Right cardiac atrium (tissue), 5 donors: ENCODE results near the gene ZNF789. TPM values are rescaled to one million over a fixed set of nuclear protein-coding genes. Genes with fewer than 3 reads are reported as not detected.
"Not testable (repeated sequence)": the region's sequence is repeated elsewhere in the genome, so short reads cannot be mapped to it uniquely, and the experiment has no call there.

Source experiments
- ATAC-seq, 2 donors: fragments of 200-7000 bp; cut with Tn5 transposase; one replicate each; pipeline versions ENCODE4 v1.8.0 to v1.9.1; 2020; ENCODE audit warnings: moderate library complexity in 2 of 2, mild to moderate bottlenecking in 1 of 2
- DNase-seq, 3 donors: peaks; one replicate each; pipeline ENCODE4 v3.0.0-alpha.2; 2020
- H3K27ac ChIP-seq: one replicate; pipeline ENCODE4 v1.5.1; 2013; ENCODE audit warnings: mild to moderate bottlenecking, low read length, control low read depth, moderate library complexity
- H3K27me3 ChIP-seq: one replicate; pipeline ENCODE4 v1.6.1; 2013; ENCODE audit not compliant: control insufficient read depth, insufficient read depth
- H3K4me1 ChIP-seq: one replicate; pipeline ENCODE4 v1.6.1; 2013; ENCODE audit warnings: low read length; ENCODE audit not compliant: control insufficient read depth, insufficient read depth
- H3K4me3 ChIP-seq: one replicate; pipeline ENCODE4 v1.5.1; 2013; ENCODE audit warnings: low read length, control low read depth
- H3K9me3 ChIP-seq: one replicate; pipeline ENCODE4 v1.6.1; 2013; ENCODE audit warnings: low read length; ENCODE audit not compliant: control insufficient read depth
- WGBS: extraction: QIAGEN DNeasy Blood & Tissue Kit; methylation state at CpG from one replicate; pipeline ENCODE4 v1.1.7; 2013; 5-methylcytosine and 5-hydroxymethylcytosine counted together
- intact Hi-C, 4 donors: fragments of 100-400 bp; cut with DNase I; formaldehyde crosslinking; loops; one replicate each; pipeline versions ENCODE4 v1.11.0 to v1.14.0; 2022 to 2023
- long read RNA-seq, 4 donors: library from polyadenylated mRNA; unstranded; transcript quantifications; one replicate each; pipeline ENCODE4 v2.0.0, GENCODE V29; 2020 to 2021
- polyA plus RNA-seq: library from polyadenylated mRNA; stranded (reverse); fragments of 200-250 nt; gene quantifications from one replicate; pipeline ENCODE4 v1.2.3, GENCODE V29; 2013
- total RNA-seq, 4 donors: library from RNA; stranded (reverse); fragmentation: NEBNext Ultra II Directional; extraction: Animal tissue kit (Norgen Biotek cat#: 25700); gene quantifications; one replicate each; pipeline ENCODE4 v1.2.1, GENCODE V29; 2021
- donor health status: healthy with polysubstance abuse.
- donor health status: DM: no; HTN: yes; CAD: no.
- donor health status: DM: no; HTN: no; CAD: no.
- donor health status: DM: no; HTN: yes; CAD: no; lungs with severe emphysema.
- donor health status: DM: yes; HTN: yes; CAD: no.

The ZNF789 gene
- total RNA-seq: 1 to 10 TPM; 3.5 to 6.4 (median 3.8) TPM
- polyA plus RNA-seq: 2.9 TPM
- long read RNA-seq, donor 1, partial matches to known transcripts: 0 of 7 reads
- long read RNA-seq, donor 1, other reads (novel, unspliced or antisense): 7 of 7 reads
- long read RNA-seq, donor 2, partial matches to known transcripts: 0 of 1 reads
- long read RNA-seq, donor 2, other reads (novel, unspliced or antisense): 0 of 1 reads
- long read RNA-seq, donor 3, partial matches to known transcripts: 0 of 24 reads
- long read RNA-seq, donor 3, other reads (novel, unspliced or antisense): 18 of 24 reads
- long read RNA-seq, donor 4, partial matches to known transcripts: 0 of 4 reads
- long read RNA-seq, donor 4, other reads (novel, unspliced or antisense): 4 of 4 reads

DNA sequence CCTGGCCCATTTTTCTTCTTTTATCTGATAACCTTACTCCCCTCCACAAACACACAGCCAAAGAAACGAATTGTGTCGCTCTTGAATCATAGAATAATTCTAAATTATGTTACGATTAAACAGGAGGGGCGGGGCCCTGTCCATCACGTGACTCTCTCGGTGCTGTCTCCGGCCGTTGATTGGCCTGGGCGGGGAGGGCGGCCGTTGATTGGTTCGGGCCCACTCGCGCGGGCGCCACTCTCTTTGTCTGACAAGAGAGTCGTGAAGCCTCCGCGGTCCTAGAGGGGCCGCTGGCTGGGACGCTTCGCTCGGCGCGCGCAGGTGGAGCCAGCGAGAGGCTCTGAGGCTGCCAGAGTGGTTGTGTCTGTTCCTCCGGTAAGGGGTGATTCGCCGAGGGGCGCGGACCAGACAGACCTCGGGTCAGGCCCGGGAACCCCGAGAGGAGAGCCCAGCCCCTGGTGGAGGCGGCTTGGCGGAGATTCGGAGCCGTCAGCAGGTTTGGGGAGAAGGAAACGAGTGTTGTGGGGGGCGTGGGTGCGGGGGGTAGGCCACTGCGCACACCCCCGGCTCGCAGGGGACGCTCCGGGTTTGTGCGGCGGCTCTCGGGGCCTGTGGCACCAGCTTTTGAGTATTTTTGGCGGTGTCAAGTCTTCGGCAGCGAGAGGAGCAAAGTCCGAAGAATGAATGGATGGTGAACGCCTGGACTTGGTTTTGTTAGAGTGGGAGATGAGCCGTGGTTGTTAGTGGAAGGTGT is at the start of gene ZNF789:
Gene ZNF789, plus strand, starts transcription at position 330 of the 754 bp plus-strand sequence. CDS start 3,567 bp downstream, outside the sequence.
- Histone ChIP-seq H3K9me3 (no peaks in the 10 kb centered on the region), H3K27ac (peak within 1 kb of the TSS; percentile 89), H3K4me1 (peaks cover 3% of the 10 kb centered on the region), H3K27me3 (no peaks in the 10 kb centered on the region), H3K4me3 (peak within 1 kb of the TSS; percentile 79)
- WGBS: under 1% methylated on average over 56 of the region's 56 CpGs
- peak; percentile 98 to 99 for ATAC-seq
- intact Hi-C loops: no loop called here
- DNase-seq: peak; percentile 98 to 100 (median 99)

- 93% methylated on average over 24 of the region's 24 CpGs for WGBS
Measured at GRCh38 chr7:99424932-99425730, 47.6 kb upstream of the ZNF789 start.

GRCh38 chr7:99428972-99429566 is 43.6 kb upstream of the ZNF789 start:
- Histone ChIP-seq H3K4me1 (no peaks in the 10 kb centered on the region), H3K4me3 (no peak overlapping the region), H3K27ac (no peak overlapping the region), H3K9me3 (no peaks in the 10 kb centered on the region), H3K27me3 (no peaks in the 10 kb centered on the region)
- DNase-seq (peak in 1 of 3 donors; percentile 27), ATAC-seq (no peak)
- 80% methylated on average over 10 of the region's 10 CpGs for WGBS
- intact Hi-C loops: no loop called here

More at GRCh38 chr7:99424932-99425730, 47.6 kb upstream of the ZNF789 start:
- no peaks in the 10 kb centered on the region for H3K9me3 ChIP-seq
- H3K4me1 ChIP-seq: no peaks in the 10 kb centered on the region
- no peak overlapping the region for H3K27ac ChIP-seq
- ATAC-seq (no peak), DNase-seq (peak in 1 of 3 donors; percentile 30)
- intact Hi-C loops: no loop called here
- H3K4me3 ChIP-seq: no peak overlapping the region
- H3K27me3 ChIP-seq: no peaks in the 10 kb centered on the region

DNA sequence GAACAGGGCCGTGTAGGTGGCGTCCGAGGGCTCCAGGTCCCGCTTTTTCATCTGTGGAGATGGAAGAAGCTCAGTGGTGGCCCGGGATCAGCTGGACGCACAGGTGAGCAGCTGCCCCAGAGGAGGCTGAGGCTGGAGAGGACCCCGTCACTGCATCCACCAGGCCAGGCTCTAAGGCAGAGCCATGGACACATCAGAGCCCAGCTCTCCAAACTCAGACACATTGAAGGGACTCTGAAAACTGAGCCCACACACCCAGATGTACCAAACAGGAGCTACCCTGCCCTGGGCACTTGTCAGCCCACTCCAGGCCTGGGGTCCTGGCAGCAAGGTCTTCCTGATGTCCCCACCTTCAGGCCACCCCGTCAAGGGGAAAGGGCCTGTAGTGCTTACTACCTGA is 42.9 kb upstream of the ZNF789 start:
- no peaks in the 10 kb centered on the region for H3K9me3 ChIP-seq
- ATAC-seq (peak in 1 of 2 donors; percentile 22), DNase-seq (peak in 1 of 3 donors; percentile 16)
- H3K4me3 ChIP-seq: no peak overlapping the region
- WGBS: 89% methylated on average over 8 of the region's 8 CpGs
- H3K27me3 ChIP-seq: no peaks in the 10 kb centered on the region
- intact Hi-C loops: no loop called here
- H3K27ac ChIP-seq: no peak overlapping the region
- H3K4me1 ChIP-seq: no peaks in the 10 kb centered on the region

DNA sequence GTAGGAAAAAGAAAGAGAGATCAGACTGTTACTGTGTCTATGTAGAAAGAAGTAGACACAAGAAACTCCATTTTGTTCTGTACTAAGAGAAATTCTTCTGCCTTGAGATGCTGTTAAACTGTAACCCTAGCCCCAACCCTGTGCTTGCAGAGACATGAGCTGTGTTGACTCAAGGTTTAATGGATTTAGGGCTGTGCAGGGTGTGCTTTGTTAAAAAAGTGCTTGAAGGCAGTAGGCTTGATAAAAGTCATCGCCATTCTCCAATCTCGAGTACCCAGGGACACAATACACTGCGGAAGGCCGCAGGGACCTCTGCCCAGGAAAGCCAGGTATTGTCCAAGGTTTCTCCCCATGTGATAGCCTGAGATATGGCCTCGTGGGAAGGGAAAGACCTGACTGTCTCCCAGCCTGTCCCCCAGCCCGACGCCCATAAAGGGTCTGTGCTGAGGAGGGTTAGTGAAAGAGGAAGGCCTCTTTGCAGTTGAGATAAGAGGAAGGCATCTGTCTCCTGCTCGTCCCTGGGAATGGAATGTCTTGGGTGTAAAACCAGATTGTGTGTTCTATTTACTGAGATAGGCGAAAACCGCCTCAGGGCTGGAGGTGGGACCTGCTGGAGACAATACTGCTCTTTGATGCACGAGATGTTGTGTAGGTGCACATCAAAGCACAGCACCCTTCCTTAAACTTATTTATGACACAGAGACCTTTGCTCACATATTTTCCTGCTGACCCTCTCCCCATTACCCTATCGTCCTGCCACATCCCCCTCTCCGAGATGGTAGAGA is 40.7 kb upstream of the ZNF789 start:
- H3K9me3 ChIP-seq, intact Hi-C loops, H3K27ac ChIP-seq, H3K4me1 ChIP-seq, ATAC-seq, H3K4me3 ChIP-seq, H3K27me3 ChIP-seq: not testable (repeated sequence)
- peak in 1 of 3 donors; percentile 7 for DNase-seq
- WGBS: 67% methylated on average over 13 of the region's 13 CpGs

DNA sequence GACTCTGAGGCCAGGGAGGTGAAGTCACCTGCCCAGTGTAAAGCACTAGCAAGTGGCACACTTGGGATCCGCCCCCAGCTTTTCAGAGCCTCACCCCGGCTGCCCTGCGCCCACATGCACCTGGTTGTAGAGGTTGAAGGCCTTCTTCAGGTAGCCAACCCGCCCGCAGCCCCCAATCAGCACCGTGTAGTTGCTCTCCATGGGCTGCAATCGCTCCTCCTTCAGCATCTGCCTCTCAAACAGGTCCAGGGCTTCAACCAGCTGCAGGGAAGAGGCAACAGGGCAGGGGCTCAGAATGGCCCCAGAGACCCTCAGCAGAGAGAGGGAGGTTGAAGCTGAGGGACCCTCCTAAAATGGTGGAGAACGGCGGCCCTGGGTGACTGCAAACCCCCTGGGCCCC is 39.5 kb upstream of the ZNF789 start:
- Histone ChIP-seq H3K4me3 (no peak overlapping the region), H3K27me3 (no peaks in the 10 kb centered on the region), H3K9me3 (no peaks in the 10 kb centered on the region), H3K27ac (no peak overlapping the region), H3K4me1 (no peaks in the 10 kb centered on the region)
- intact Hi-C loops: no loop called here
- DNase-seq (peak in 1 of 3 donors; percentile 19), ATAC-seq (no peak)
- 95% methylated on average over 9 of the region's 9 CpGs for WGBS

DNA sequence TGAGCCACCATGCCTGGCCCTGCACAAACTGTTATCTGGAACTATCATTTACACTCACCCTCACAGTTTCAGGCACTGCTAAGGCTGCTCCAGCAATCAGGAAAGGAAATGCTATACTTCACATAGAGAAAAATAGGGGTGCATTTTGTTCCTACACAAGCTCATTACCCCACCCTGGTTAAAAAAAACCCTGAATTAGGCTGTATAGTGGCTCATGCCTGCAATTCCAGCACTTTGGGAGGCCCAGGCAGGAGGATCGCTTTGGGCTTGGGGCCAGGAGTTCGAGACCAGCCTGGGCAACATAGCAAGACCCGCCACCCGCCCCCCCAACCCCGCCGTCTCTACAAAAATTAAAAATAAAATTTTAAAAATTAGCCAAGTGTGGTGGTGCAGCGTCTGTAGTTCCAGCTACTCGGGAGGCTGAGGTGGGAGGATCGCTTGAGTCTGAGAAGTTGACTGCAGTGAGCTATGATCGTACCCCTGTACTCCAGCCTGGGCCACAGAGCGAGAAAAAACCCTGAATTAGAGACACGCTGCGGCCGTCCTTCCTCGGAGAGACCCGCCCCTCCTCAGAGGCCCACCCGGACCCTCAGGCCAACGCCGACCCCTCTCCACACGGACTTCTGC is 34.6 kb upstream of the ZNF789 start:
- Histone ChIP-seq H3K4me1 (peaks cover 3% of the 10 kb centered on the region), H3K27me3 (no peaks in the 10 kb centered on the region), H3K27ac (peak overlapping the region; percentile 52), H3K4me3 (peak overlapping the region; percentile 83), H3K9me3 (no peaks in the 10 kb centered on the region)
- intact Hi-C loops: no loop called here
- ATAC-seq (peak; percentile 12 to 32), DNase-seq (no peak)
- 19% methylated on average over 20 of the region's 20 CpGs for WGBS

GRCh38 chr7:99438573-99439480 is 33.9 kb upstream of the ZNF789 start, which contains the start of the genes CPSF4 and PTCD1:
CPSF4 (plus strand) TSS chr7:99438943; CDS start chr7:99439083, 140 bp downstream.
PTCD1 (minus strand) TSS chr7:99438798; CDS start chr7:99435242, 3,556 bp downstream.
- DNase-seq (peak; percentile 97 to 98 (median 98)), ATAC-seq (peak; percentile 97 to 98)
- no peaks in the 10 kb centered on the region for H3K27me3 ChIP-seq
- H3K27ac ChIP-seq: peak within 1 kb of the TSS; percentile 52
- no peaks in the 10 kb centered on the region for H3K9me3 ChIP-seq
- peaks cover 3% of the 10 kb centered on the region for H3K4me1 ChIP-seq
- WGBS: under 1% methylated on average over 89 of the region's 89 CpGs
- H3K4me3 ChIP-seq: peak within 1 kb of the TSS; percentile 83
- intact Hi-C loops: no loop called here

DNA sequence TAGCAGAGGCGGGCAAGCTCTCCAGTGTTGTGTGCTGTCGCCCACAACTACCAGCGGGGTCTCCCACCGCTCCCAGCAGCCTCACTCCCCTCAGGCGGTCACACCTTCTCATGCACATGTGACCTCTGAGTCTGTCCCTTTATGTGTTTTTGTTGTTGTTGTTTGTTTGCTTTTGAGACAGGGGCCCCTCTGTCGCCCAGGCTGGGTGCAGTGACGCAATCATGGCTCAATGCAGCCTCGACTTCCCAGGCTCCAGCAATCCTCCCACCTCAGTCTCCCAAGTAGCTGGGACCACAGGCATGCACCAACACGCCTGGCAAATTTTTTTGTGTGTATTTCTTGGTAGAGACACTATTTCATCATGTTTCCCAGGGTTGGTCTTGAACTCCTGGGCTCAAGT is 32.5 kb upstream of the ZNF789 start:
- ATAC-seq: no peak
- Histone ChIP-seq H3K4me1 (peaks cover 3% of the 10 kb centered on the region), H3K27me3 (no peaks in the 10 kb centered on the region), H3K27ac (no peak overlapping the region), H3K4me3 (no peak overlapping the region), H3K9me3 (no peaks in the 10 kb centered on the region)
- intact Hi-C loops: no loop called here
- DNase-seq: peak in 1 of 3 donors; percentile 18
- WGBS: 77% methylated on average over 9 of the region's 9 CpGs
